ENCODE measurements around the gene CDK18.

Gene CDK18

DNA sequence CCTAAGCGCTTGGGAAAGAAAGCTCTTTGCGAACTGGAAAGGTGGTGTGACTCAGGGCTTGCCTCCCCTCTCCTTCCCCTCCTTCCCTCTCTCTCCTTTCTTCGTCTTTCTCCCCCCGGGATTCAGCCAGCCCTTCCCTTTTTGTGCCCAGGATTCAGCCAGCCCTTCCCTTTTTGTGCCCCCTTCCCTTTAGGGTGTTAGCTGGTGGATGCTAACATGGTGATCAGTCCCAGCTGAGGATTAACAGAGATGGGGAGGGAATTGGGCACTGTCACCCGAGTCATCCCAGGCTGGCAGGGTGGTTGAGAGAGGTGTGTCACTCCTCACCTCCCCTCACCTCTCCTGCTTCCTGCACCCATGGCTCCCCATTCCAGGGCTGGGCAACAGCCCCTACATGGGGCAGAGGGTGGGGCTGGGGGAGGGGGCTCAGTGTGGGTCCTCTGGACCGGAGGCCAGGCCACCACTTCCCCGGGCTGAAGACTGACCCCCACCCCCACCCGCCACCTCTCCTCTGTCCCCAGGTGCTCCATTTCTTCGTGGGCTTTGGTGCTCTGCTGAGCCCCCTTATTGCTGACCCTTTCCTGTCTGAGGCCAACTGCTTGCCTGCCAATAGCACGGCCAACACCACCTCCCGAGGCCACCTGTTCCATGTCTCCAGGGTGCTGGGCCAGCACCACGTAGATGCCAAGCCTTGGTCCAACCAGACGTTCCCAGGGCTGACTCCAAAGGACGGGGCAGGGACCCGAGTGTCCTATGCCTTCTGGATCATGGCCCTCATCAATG, 75.9 kb downstream of the CDK18 start:
- TF ChIP-seq SIN3A (IDR thresholded peaks at IDR 0.05; ENCODE audit: borderline replicate concordance, insufficient read depth, low read length) = no peak
- TF ChIP-seq, protein P1, sequence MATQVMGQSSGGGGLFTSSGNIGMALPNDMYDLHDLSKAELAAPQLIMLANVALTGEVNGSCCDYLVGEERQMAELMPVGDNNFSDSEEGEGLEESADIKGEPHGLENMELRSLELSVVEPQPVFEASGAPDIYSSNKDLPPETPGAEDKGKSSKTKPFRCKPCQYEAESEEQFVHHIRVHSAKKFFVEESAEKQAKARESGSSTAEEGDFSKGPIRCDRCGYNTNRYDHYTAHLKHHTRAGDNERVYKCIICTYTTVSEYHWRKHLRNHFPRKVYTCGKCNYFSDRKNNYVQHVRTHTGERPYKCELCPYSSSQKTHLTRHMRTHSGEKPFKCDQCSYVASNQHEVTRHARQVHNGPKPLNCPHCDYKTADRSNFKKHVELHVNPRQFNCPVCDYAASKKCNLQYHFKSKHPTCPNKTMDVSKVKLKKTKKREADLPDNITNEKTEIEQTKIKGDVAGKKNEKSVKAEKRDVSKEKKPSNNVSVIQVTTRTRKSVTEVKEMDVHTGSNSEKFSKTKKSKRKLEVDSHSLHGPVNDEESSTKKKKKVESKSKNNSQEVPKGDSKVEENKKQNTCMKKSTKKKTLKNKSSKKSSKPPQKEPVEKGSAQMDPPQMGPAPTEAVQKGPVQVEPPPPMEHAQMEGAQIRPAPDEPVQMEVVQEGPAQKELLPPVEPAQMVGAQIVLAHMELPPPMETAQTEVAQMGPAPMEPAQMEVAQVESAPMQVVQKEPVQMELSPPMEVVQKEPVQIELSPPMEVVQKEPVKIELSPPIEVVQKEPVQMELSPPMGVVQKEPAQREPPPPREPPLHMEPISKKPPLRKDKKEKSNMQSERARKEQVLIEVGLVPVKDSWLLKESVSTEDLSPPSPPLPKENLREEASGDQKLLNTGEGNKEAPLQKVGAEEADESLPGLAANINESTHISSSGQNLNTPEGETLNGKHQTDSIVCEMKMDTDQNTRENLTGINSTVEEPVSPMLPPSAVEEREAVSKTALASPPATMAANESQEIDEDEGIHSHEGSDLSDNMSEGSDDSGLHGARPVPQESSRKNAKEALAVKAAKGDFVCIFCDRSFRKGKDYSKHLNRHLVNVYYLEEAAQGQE (IDR thresholded peaks at IDR 0.05; ENCODE audit: insufficient read depth in 1 of 2, low read depth in 2 of 2, low read length in 2 of 2) = no peak
- no peak for TF ChIP-seq TAF1 (IDR thresholded peaks at IDR 0.05; ENCODE audit: borderline replicate concordance, insufficient read depth, low read length)
- no peak for TF ChIP-seq FOXP2 (optimal IDR thresholded peaks at IDR 0.05; ENCODE audit: borderline replicate concordance, extremely low read depth, extremely low read length, insufficient read depth)
- TF ChIP-seq POLR2AphosphoS5 (IDR thresholded peaks at IDR 0.05; ENCODE audit: low read depth, low read length) = no peak

DNA sequence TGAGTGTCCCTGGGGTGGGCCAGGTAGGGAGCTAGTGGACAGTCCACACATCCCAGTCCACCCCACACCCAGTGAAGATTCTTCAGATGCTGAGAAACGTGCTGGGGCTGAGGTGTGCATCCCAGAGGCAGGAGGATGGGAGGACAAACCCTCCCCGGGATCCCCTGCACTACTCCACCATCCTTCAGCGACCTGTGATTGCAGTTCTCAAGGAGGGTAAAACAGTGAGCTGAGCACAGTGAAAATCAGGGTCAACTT, 76.4 kb downstream of the CDK18 start:
- TF ChIP-seq FOXP2 (optimal IDR thresholded peaks at IDR 0.05; ENCODE audit: borderline replicate concordance, extremely low read depth, extremely low read length, insufficient read depth) (no peak), TAF1 (IDR thresholded peaks at IDR 0.05; ENCODE audit: borderline replicate concordance, insufficient read depth, low read length) (no peak), SIN3A (IDR thresholded peaks at IDR 0.05; ENCODE audit: borderline replicate concordance, insufficient read depth, low read length) (no peak), POLR2AphosphoS5 (IDR thresholded peaks at IDR 0.05; ENCODE audit: low read depth, low read length) (no peak)
- TF ChIP-seq, protein P1 (IDR thresholded peaks at IDR 0.05; ENCODE audit: insufficient read depth in 1 of 2, low read depth in 2 of 2, low read length in 2 of 2) = no peak

DNA sequence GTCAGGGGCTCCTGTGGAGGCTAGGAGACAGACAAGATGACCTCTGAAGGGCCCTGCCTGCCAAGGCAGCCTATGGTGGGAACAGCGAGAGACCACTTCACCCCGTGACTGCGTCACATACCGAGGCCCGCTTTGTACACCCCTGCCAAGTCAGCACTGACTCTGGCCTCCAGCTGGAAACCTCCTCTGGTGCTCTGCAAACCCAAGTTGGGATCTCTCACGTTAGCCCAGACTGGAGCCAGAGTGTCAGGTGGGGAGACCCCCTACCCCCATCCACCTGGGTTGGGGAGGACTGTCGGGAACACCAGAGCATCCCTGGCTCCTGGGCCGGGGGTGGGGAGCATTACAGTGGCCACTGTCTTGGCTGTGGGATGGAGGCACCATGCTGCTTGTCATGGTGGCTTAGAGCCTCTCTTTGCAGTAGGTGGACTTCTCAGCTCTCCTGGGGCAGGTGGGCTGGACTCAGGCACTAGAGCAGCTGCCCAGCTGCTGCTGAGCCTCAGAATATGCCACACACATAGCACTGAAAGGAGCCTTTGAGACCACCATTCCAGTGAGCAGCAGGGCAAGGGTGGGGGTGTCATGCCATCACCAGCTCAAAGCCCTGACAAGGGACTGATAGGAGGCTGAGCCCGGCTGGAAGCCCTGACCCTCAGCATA, 77.0 kb downstream of the CDK18 start:
- no peak for TF ChIP-seq POLR2AphosphoS5 (IDR thresholded peaks at IDR 0.05; ENCODE audit: low read depth, low read length)
- no peak for TF ChIP-seq TAF1 (IDR thresholded peaks at IDR 0.05; ENCODE audit: borderline replicate concordance, insufficient read depth, low read length)

DNA sequence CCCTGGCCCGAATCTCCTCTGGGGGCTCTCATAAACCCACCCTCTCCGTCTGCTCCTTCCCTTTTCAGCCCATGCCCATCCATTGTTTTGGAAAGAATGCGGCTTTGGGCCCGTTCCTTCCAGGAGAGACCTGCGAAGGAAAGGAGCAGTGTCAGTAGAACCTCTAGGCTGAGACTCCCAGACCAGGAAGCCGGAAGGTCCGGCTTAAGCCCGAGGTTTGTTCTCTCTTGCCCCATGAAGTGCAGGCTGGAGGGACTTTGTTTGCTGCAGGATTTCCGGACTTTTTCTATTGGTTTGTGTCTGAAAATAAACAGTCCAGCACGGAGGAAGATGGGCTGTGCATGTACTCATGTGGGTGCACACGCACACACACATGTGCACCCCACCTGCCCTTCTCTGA, 77.6 kb downstream of the CDK18 start:
- no peak for TF ChIP-seq FOXP2 (optimal IDR thresholded peaks at IDR 0.05; ENCODE audit: borderline replicate concordance, extremely low read depth, extremely low read length, insufficient read depth)
- TF ChIP-seq TAF1 (IDR thresholded peaks at IDR 0.05; ENCODE audit: borderline replicate concordance, insufficient read depth, low read length) = no peak
- TF ChIP-seq, protein P1 (IDR thresholded peaks at IDR 0.05; ENCODE audit: insufficient read depth in 1 of 2, low read depth in 2 of 2, low read length in 2 of 2) = no peak
- TF ChIP-seq POLR2AphosphoS5 (IDR thresholded peaks at IDR 0.05; ENCODE audit: low read depth, low read length) = no peak
- no peak for TF ChIP-seq SIN3A (IDR thresholded peaks at IDR 0.05; ENCODE audit: borderline replicate concordance, insufficient read depth, low read length)

Measured in PFSK-1 (cell line).